Coronary artery (tissue), 2 donors: Measurements from ENCODE around the gene SMOC2.

Experiments
- DNase-seq: peaks from one replicate; pipeline ENCODE4 v3.0.0-alpha.2; 2017; ENCODE audit warnings: low spot score
- H3K27ac ChIP-seq, 2 donors: fragments of 200-600 bp; sonication (generic); one replicate each; pipeline ENCODE4 v1.5.1; 2016 to 2019
- H3K4me3 ChIP-seq: fragments of 200-600 bp; sonication (generic); 2 replicates; pipeline ENCODE4 v1.5.1; 2016; ENCODE audit warnings: mild to moderate bottlenecking, moderate library complexity
- CTCF ChIP-seq: fragments of 200-600 bp; sonication (generic); IDR thresholded peaks from one replicate; pipeline ENCODE4 v1.5.1; 2019; ENCODE audit warnings: antibody characterized with exemption

The SMOC2 gene

GRCh38 chr6:168666699-168667427 lies 225.9 kb downstream of the SMOC2 start:
- no peak for DNase-seq

GRCh38 chr6:168667428-168667805 lies 226.4 kb downstream of the SMOC2 start:
- no peak for TF ChIP-seq CTCF
- no peak overlapping the region for H3K27ac ChIP-seq
- no peak for DNase-seq
- H3K4me3 ChIP-seq: no peak overlapping the region

More at GRCh38 chr6:168666699-168667427, 225.9 kb downstream of the SMOC2 start:
- H3K4me3 ChIP-seq: no peak overlapping the region
- TF ChIP-seq CTCF: no peak
- H3K27ac ChIP-seq: no peak overlapping the region

DNA sequence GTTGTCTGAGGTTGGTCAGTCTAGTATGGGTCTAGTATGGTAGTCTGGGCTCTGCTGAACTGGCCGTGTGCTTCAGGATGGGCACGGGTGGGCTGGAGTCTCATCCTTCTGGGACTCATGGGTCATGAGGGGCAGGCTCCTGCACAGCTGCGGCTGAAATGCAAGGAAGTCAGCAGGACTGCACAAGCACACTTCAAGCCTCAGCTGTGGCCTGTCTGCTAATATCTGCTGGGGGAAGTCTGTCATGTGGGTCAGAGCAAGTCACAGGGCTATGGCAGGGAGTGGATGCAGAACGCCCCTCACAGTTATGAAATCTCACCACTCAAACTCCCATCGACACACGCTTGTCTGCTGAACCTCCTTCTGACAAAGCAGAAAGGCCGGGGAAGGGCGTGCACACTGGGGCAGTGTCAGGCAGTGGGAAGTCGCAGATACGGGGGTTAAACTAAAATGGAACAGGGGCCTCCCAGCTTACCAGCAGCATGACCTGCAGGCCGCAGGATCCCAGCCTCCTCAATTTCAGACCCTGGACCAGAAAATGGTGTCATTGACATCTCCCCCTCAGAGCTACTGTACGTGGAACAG lies 229.5 kb downstream of the SMOC2 start:
- TF ChIP-seq CTCF: no peak

DNA sequence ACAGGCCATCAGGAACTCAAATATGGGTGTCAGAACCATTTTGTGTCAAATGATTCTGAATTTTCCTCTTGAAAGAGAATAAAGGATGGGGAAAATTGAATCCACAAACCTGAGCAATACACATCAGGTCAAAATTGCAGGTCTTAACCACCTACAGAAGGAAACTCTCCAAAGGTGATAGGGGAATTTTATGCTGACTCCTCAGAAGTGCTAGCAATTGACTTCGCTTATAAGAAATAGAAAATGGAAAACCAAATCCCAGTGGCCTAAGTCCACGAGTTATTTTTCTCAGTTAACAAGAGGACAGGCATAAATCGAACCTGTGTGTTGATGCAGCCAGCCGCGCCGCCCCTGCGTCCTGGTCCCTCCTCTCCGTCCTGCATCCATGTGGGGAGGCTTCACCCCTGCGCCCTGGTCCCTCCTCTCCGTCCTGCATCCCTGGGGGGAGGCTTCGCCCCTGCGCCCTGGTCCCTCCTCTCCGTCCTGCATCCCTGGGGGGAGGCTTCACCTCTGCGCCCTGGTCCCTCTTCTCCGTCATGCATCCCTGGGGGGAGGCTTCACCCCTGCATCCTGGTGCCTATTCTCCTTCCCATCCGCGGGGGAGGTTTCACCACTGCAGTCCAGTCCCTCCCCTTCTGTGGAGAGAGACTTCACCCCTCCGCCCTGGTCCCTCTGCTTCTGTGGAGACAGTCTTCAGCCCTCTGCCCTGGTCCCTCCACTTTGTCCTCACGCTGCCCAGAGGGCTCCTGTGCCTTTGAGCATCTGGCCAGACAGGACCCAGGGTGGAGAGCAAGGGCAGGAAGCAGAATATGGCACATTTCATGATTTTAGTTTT lies 230.3 kb downstream of the SMOC2 start:
- Histone ChIP-seq H3K4me3 (no peak overlapping the region), H3K27ac (no peak overlapping the region)
- no peak for DNase-seq
- TF ChIP-seq CTCF: no peak

More for the DNA sequence above, 229.5 kb downstream of the SMOC2 start:
- DNase-seq: no peak
- H3K4me3 ChIP-seq: no peak overlapping the region
- no peak overlapping the region for H3K27ac ChIP-seq

- H3K27ac ChIP-seq: no peak overlapping the region
- TF ChIP-seq CTCF: no peak
- no peak overlapping the region for H3K4me3 ChIP-seq
- no peak for DNase-seq
Observed at GRCh38 chr6:168671863-168672546, 231.0 kb downstream of the SMOC2 start.

DNA sequence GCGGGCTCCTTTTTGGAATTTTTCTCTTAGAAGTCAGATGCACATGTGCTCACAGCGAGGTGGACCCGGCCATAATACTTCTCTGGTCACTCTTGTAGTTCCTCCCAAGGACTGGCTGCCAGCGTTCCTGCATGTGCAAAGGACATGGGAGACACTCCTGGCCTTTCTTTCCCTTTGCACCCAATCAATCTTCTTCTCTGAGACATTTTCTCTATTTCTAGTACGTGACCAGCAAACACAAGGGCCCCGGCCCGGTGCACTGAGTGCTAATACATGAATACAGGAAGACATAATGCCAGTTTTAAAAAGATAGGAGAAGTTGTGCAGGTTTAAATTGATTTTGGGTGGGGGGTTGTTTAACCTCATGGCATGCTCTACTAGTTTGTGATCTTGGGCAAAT lies 233.6 kb downstream of the SMOC2 start:
- TF ChIP-seq CTCF: no peak
- DNase-seq: no peak

More for the DNA sequence above, 233.6 kb downstream of the SMOC2 start:
- Histone ChIP-seq H3K4me3 (no peak overlapping the region), H3K27ac (no peak overlapping the region)
